Neural cell (in vitro differentiated cells): Measurements from ENCODE around the gene NINJ1. TPM values are rescaled to one million over a fixed set of nuclear protein-coding genes. Genes with fewer than 3 reads are reported as not detected.
"Not testable (repeated sequence)": the region's sequence is repeated elsewhere in the genome, so short reads cannot be mapped to it uniquely, and the experiment has no call there.

Experiments
- H2AFZ ChIP-seq: fragments of 200-600, 300-800 bp; sonication (generic), shearing (Covaris generic); 2 replicates; pipeline ENCODE4 v1.6.0; 2014; ENCODE audit warnings: low read depth, mild to moderate bottlenecking, antibody characterized with exemption, low read length, moderate library complexity
- H3F3A ChIP-seq: fragments of 200-600 bp; shearing (Covaris generic); 2 replicates; pipeline ENCODE4 v1.6.1; 2016; ENCODE audit warnings: mild to moderate bottlenecking, moderate library complexity, mixed read lengths, antibody characterized with exemption, low read length; ENCODE audit not compliant: insufficient read depth, poor library complexity, severe bottlenecking
- H3K27ac ChIP-seq: fragments of 200-600, 300-800 bp; sonication (generic), shearing (Covaris generic); 2 replicates; pipeline ENCODE4 v1.5.1; 2014; ENCODE audit warnings: mild to moderate bottlenecking, low read length, moderate library complexity
- H3K27me3 ChIP-seq: fragments of 300-800, 200-600 bp; sonication (generic), shearing (Covaris generic); 2 replicates; pipeline ENCODE4 v1.6.0; 2014; ENCODE audit warnings: mild to moderate bottlenecking, low read depth, low read length, moderate library complexity; ENCODE audit not compliant: insufficient read depth
- H3K36me3 ChIP-seq: fragments of 300-800, 200-600 bp; sonication (generic), shearing (Covaris generic); 2 replicates; pipeline ENCODE4 v1.5.1; 2014; ENCODE audit warnings: mild to moderate bottlenecking, antibody characterized with exemption, low read length, moderate library complexity; ENCODE audit not compliant: insufficient read depth
- H3K4me2 ChIP-seq: fragments of 300-800, 200-600 bp; sonication (generic), shearing (Covaris generic); 2 replicates; pipeline ENCODE4 v1.6.0; 2014; ENCODE audit warnings: mild to moderate bottlenecking, low read length
- H3K4me3 ChIP-seq: fragments of 300-800, 200-600 bp; sonication (generic), shearing (Covaris generic); 2 replicates; pipeline ENCODE4 v1.5.1; 2014; ENCODE audit warnings: mild to moderate bottlenecking, low read length, moderate library complexity
- H3K79me2 ChIP-seq: fragments of 200-600 bp; shearing (Covaris generic); replicated peaks from 2 replicates; pipeline ENCODE4 v1.6.0; 2014; ENCODE audit warnings: mild to moderate bottlenecking, low read length, moderate library complexity; ENCODE audit not compliant: insufficient read depth
- H3K9ac ChIP-seq: fragments of 300-800, 200-600 bp; sonication (generic), shearing (Covaris generic); 2 replicates; pipeline ENCODE4 v1.6.1; 2016; ENCODE audit warnings: mild to moderate bottlenecking, low read length, mixed read lengths
- H3K9me2 ChIP-seq: fragments of 200-600 bp; shearing (Covaris generic); 2 replicates; pipeline ENCODE4 v1.6.1; 2016; ENCODE audit warnings: mild to moderate bottlenecking, low read length, mixed read lengths; ENCODE audit not compliant: insufficient read depth
- H3K9me3 ChIP-seq: fragments of 200-600, 300-800 bp; sonication (generic), shearing (Covaris generic); 2 replicates; pipeline ENCODE4 v1.6.1; 2016; ENCODE audit warnings: mild to moderate bottlenecking, mixed run types, low read length, moderate library complexity, mixed read lengths
- H4K20me1 ChIP-seq: fragments of 200-600 bp; shearing (Covaris generic); 2 replicates; pipeline ENCODE4 v1.6.1; 2016; ENCODE audit warnings: mild to moderate bottlenecking, mixed run types; ENCODE audit not compliant: insufficient read depth
- EP300 ChIP-seq: fragments of 450-650 bp; conservative IDR thresholded peaks from 2 replicates; pipeline ENCODE4 v1.6.1; 2014; ENCODE audit warnings: antibody characterized with exemption, mild to moderate bottlenecking, moderate library complexity; ENCODE audit not compliant: poor library complexity, severe bottlenecking
- EZH2 ChIP-seq: fragments of 200-600, 300-800 bp; shearing (Covaris generic), sonication (generic); IDR thresholded peaks from 2 replicates; pipeline ENCODE4 v1.6.1; 2014; ENCODE audit warnings: antibody characterized with exemption, low read length, borderline replicate concordance, mild to moderate bottlenecking; ENCODE audit not compliant: insufficient read depth, poor library complexity, severe bottlenecking
- MXI1 ChIP-seq: fragments of 450-650 bp; conservative IDR thresholded peaks from 2 replicates; pipeline ENCODE4 v1.6.1; 2014; ENCODE audit warnings: antibody characterized with exemption, mild to moderate bottlenecking; ENCODE audit not compliant: poor library complexity, severe bottlenecking
- POLR2AphosphoS5 ChIP-seq: IDR thresholded peaks from 2 replicates; pipeline ENCODE4 v1.6.1; 2012
- RAD21 ChIP-seq: fragments of 450-650 bp; conservative IDR thresholded peaks from 2 replicates; pipeline ENCODE4 v1.6.1; 2014; ENCODE audit warnings: antibody characterized with exemption, mild to moderate bottlenecking, moderate library complexity
- SMC3 ChIP-seq: fragments of 450-650 bp; conservative IDR thresholded peaks from 2 replicates; pipeline ENCODE4 v1.6.1; 2014; ENCODE audit warnings: antibody characterized with exemption, mild to moderate bottlenecking, moderate library complexity; ENCODE audit not compliant: poor library complexity
- TAF1 ChIP-seq: IDR thresholded peaks from 2 replicates; pipeline ENCODE4 v1.6.1; 2012; ENCODE audit warnings: low read depth
- polyA plus RNA-seq: library from polyadenylated mRNA; depleted of rRNA; stranded (reverse); fragments of >200 nt; gene quantifications from 2 replicates; pipeline ENCODE4 v1.2.3, GENCODE V29; 2014
- TF ChIP-seq, protein P1 (sequence below): fragments of 450-650 bp; IDR thresholded peaks from 2 replicates; pipeline ENCODE4 v1.5.1; 2014; ENCODE audit warnings: antibody characterized with exemption, mild to moderate bottlenecking, moderate library complexity; ENCODE audit not compliant: poor library complexity, severe bottlenecking
- TF ChIP-seq, protein P2 (sequence below): IDR thresholded peaks from 2 replicates; pipeline ENCODE4 v1.6.1; 2012; ENCODE audit warnings: borderline replicate concordance

The NINJ1 gene
- polyA plus RNA-seq, 1 donor from 2014 or later = 2.7 TPM

DNA sequence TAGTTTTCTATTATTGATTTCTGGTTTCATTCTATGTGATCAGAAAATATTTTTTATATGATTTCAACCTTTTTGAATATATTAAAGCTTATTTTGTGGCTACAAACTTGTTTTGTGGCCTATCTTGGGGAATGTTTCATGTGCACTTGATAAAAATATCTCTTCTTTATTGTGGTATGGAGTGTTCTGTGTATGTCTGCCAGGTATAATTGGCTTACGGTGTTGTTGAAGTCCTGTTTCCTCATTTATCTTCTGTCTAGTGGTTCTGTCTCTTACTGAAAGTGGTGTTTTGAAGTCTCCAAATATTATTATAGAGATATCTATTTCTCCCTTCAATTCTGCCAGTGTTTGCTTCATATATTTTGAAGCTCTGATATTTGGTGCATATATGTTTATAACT lies 28.4 kb downstream of the NINJ1 start:
- H3K4me2 ChIP-seq = no peak overlapping the region
- TF ChIP-seq MXI1 (no peak), EP300 (no peak), TAF1 (no peak), SMC3 (no peak)
- TF ChIP-seq, protein P1, sequence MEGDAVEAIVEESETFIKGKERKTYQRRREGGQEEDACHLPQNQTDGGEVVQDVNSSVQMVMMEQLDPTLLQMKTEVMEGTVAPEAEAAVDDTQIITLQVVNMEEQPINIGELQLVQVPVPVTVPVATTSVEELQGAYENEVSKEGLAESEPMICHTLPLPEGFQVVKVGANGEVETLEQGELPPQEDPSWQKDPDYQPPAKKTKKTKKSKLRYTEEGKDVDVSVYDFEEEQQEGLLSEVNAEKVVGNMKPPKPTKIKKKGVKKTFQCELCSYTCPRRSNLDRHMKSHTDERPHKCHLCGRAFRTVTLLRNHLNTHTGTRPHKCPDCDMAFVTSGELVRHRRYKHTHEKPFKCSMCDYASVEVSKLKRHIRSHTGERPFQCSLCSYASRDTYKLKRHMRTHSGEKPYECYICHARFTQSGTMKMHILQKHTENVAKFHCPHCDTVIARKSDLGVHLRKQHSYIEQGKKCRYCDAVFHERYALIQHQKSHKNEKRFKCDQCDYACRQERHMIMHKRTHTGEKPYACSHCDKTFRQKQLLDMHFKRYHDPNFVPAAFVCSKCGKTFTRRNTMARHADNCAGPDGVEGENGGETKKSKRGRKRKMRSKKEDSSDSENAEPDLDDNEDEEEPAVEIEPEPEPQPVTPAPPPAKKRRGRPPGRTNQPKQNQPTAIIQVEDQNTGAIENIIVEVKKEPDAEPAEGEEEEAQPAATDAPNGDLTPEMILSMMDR = no peak
- TF ChIP-seq, protein P2, sequence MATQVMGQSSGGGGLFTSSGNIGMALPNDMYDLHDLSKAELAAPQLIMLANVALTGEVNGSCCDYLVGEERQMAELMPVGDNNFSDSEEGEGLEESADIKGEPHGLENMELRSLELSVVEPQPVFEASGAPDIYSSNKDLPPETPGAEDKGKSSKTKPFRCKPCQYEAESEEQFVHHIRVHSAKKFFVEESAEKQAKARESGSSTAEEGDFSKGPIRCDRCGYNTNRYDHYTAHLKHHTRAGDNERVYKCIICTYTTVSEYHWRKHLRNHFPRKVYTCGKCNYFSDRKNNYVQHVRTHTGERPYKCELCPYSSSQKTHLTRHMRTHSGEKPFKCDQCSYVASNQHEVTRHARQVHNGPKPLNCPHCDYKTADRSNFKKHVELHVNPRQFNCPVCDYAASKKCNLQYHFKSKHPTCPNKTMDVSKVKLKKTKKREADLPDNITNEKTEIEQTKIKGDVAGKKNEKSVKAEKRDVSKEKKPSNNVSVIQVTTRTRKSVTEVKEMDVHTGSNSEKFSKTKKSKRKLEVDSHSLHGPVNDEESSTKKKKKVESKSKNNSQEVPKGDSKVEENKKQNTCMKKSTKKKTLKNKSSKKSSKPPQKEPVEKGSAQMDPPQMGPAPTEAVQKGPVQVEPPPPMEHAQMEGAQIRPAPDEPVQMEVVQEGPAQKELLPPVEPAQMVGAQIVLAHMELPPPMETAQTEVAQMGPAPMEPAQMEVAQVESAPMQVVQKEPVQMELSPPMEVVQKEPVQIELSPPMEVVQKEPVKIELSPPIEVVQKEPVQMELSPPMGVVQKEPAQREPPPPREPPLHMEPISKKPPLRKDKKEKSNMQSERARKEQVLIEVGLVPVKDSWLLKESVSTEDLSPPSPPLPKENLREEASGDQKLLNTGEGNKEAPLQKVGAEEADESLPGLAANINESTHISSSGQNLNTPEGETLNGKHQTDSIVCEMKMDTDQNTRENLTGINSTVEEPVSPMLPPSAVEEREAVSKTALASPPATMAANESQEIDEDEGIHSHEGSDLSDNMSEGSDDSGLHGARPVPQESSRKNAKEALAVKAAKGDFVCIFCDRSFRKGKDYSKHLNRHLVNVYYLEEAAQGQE = no peak
- H3K9ac ChIP-seq = no peak overlapping the region
- no peaks in the 10 kb centered on the region for H4K20me1 ChIP-seq
- no peak overlapping the region for H3K27ac ChIP-seq
- no peak overlapping the region for H3K4me3 ChIP-seq
- no peaks in the 10 kb centered on the region for H3F3A ChIP-seq
- no peaks in the 10 kb centered on the region for H3K9me3 ChIP-seq
- peaks cover under 1% of the 10 kb centered on the region for H3K79me2 ChIP-seq
- no peaks in the 10 kb centered on the region for H3K27me3 ChIP-seq
- H2AFZ ChIP-seq = no peak overlapping the region
- no peaks in the 10 kb centered on the region for H3K9me2 ChIP-seq
- H3K36me3 ChIP-seq = no peaks in the 10 kb centered on the region

DNA sequence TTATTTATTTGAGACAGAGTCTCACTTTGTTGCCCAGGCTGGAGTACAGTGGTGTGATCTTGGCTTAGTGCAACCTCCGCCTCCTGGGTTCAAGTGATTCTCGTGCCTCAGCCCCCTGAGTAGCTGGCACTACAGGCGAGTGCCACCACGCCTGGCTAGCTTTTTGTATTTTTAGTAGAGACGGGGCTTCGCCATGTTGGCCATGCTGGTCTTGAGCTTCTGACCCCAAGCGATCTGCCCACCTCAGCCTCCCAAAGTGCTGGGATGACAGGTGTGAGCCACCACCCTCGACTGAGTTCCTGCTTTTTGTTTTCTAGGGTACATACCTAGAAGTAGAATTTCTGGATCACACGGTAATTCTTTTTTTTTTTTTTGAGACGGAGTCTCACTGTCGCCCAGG lies 33.0 kb downstream of the NINJ1 start:
- H4K20me1 ChIP-seq, H3K27me3 ChIP-seq, H3K4me3 ChIP-seq, H3K79me2 ChIP-seq, H2AFZ ChIP-seq, H3K4me2 ChIP-seq, H3K9me3 ChIP-seq, H3K9ac ChIP-seq, H3K9me2 ChIP-seq, H3K27ac ChIP-seq, H3F3A ChIP-seq, H3K36me3 ChIP-seq: not testable (repeated sequence)

DNA sequence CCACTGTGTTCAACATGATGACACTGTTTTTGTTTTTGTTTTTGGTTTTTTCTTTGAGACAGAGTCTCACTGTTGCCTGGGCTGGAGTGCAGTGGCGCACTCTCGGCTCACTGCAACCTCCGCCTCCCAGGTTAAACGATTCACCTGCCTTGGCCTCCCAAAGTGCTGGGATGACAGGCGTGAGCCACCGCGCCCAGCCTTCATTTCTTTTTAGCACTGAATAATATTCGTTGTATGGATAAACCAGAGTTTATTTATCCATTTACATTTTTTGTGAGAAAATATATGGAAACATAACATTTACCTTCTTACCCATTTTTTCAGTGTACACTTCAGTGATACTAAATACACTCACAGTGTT lies 33.8 kb downstream of the NINJ1 start:
- Histone ChIP-seq H2AFZ (no peak overlapping the region), H3K9me2 (no peaks in the 10 kb centered on the region), H3F3A (no peaks in the 10 kb centered on the region), H3K79me2 (peaks cover 4% of the 10 kb centered on the region), H3K9me3 (no peaks in the 10 kb centered on the region), H3K27me3 (no peaks in the 10 kb centered on the region), H3K27ac (no peak overlapping the region), H4K20me1 (no peaks in the 10 kb centered on the region), H3K4me2 (no peak overlapping the region), H3K36me3 (no peaks in the 10 kb centered on the region), H3K9ac (no peak overlapping the region), H3K4me3 (no peak overlapping the region)
- TF ChIP-seq, protein P1 = no peak
- TF ChIP-seq RAD21 (no peak), EZH2 (no peak), SMC3 (no peak), MXI1 (no peak), EP300 (no peak), TAF1 (no peak), POLR2AphosphoS5 (no peak)
- TF ChIP-seq, protein P2 = no peak
